ENCODE results near the gene C11orf71. TPM values are rescaled to one million over a fixed set of nuclear protein-coding genes. Genes with fewer than 3 reads are reported as not detected.

C11orf71 gene
- total and polyA plus RNA-seq, 10 of the 15 experiments (the other 5 are each of a cell fraction or from before 2014, with no cell fraction given) = 1.4 to 12.0 (median 7.1) TPM

GRCh38 chr11:114377612-114378267, 22.6 kb downstream of the C11orf71 start:
- SMC1A ChIA-PET (ENCODE audit: uncharacterized antibody, unreplicated experiment) = no interaction called here
- Histone ChIP-seq H2AFZ (ENCODE audit: control insufficient read depth, low read depth, low read length) (no peak overlapping the region), H3K9me3 (replicated peaks; ENCODE audit: control insufficient read depth, insufficient read depth, low read length) (no peaks in the 10 kb centered on the region), H3K27me3 (replicated peaks in 1 of 2; ENCODE audit: control insufficient read depth in 2 of 2, insufficient read depth in 2 of 2, low read length in 1 of 2) (peaks cover 2 to 20% of the 10 kb centered on the region in 2 experiments; a peak in 3 of 4 replicates), H3K36me3 (ENCODE audit: control insufficient read depth in 2 of 2, insufficient read depth in 2 of 2, low read length in 1 of 2) (no peaks in the 10 kb centered on the region), H3K79me2 (ENCODE audit: control insufficient read depth, insufficient read depth, low read length) (no peaks in the 10 kb centered on the region), H3K9ac (ENCODE audit: control insufficient read depth, insufficient read depth, low read length) (no peak overlapping the region), H3K4me1 (ENCODE audit: control insufficient read depth, insufficient read depth, low read length) (no peaks in the 10 kb centered on the region), H3K4me2 (ENCODE audit: control insufficient read depth, insufficient read depth) (no peak overlapping the region), H3K27ac (ENCODE audit: control insufficient read depth, insufficient read depth) (no peak overlapping the region), H3K4me3 (no peak overlapping the region), H4K20me1 (ENCODE audit: control insufficient read depth, insufficient read depth) (no peaks in the 10 kb centered on the region)
- WGBS (ENCODE audit: insufficient coverage, insufficient replicate concordance, low lambda C conversion rate, missing lambda C conversion rate) = 28% methylated on average over 7 of the region's 7 CpGs
- no TSS peak for BruUV-seq (replicated peaks)
- FAIRE-seq (no peak), ATAC-seq (no peak; the same call in 2 of the 3 replicates), DNase-seq (ENCODE audit: low read depth, low spot score) (no peak)
- POLR2A ChIA-PET = interaction anchor here (0.5 kb wide), 1 partner anchor 15 kb away, joined by 3 read pairs; no protein-coding TSS in a partner anchor
- CTCF ChIA-PET = no interaction called here
- in situ Hi-C loops (cut with MboI) (no loop called here), intact Hi-C loops (cut with micrococcal nuclease; ENCODE audit: unreplicated experiment) (no loop called here)
- RAD21 ChIA-PET (ENCODE audit: unreplicated experiment) = no interaction called here
- TF ChIP-seq NKRF (conservative IDR thresholded peaks at IDR 0.05) (no peak), JUNB (IDR thresholded peaks at IDR 0.05) (0 out of 2 replicates have a peak, but pooled peaks have one; percentile 23)

GRCh38 chr11:114375052-114375451, 25.3 kb downstream of the C11orf71 start:
- Histone ChIP-seq H3K4me3 (no peak overlapping the region), H2AFZ (ENCODE audit: control insufficient read depth, low read depth, low read length) (no peak overlapping the region), H3K9ac (ENCODE audit: control insufficient read depth, insufficient read depth, low read length) (no peak overlapping the region), H3K4me1 (ENCODE audit: control insufficient read depth, insufficient read depth, low read length) (no peaks in the 10 kb centered on the region), H3K36me3 (ENCODE audit: control insufficient read depth in 2 of 2, insufficient read depth in 2 of 2, low read length in 1 of 2) (no peaks in the 10 kb centered on the region), H3K4me2 (ENCODE audit: control insufficient read depth, insufficient read depth) (no peak overlapping the region), H4K20me1 (ENCODE audit: control insufficient read depth, insufficient read depth) (no peaks in the 10 kb centered on the region), H3K27ac (ENCODE audit: control insufficient read depth, insufficient read depth) (no peak overlapping the region), H3K9me3 (replicated peaks; ENCODE audit: control insufficient read depth, insufficient read depth, low read length) (no peaks in the 10 kb centered on the region), H3K79me2 (ENCODE audit: control insufficient read depth, insufficient read depth, low read length) (no peaks in the 10 kb centered on the region), H3K27me3 (replicated peaks in 1 of 2; ENCODE audit: control insufficient read depth in 2 of 2, insufficient read depth in 2 of 2, low read length in 1 of 2) (peaks cover 2 to 20% of the 10 kb centered on the region in 2 experiments)
- ChIA-PET POLR2A (no interaction called here), RAD21 (ENCODE audit: unreplicated experiment) (no interaction called here), SMC1A (ENCODE audit: uncharacterized antibody, unreplicated experiment) (no interaction called here), CTCF (no interaction called here)
- FAIRE-seq (no peak), ATAC-seq (no peak), DNase-seq (ENCODE audit: low read depth, low spot score) (no peak)
- intact Hi-C loops (cut with micrococcal nuclease; ENCODE audit: unreplicated experiment) (no loop called here), in situ Hi-C loops (cut with MboI) (no loop called here)
- BruUV-seq (replicated peaks) = no TSS peak
- 11% methylated on average over 3 of the region's 3 CpGs for WGBS (ENCODE audit: insufficient coverage, insufficient replicate concordance, low lambda C conversion rate, missing lambda C conversion rate)
- TF ChIP-seq ZBTB40 (IDR thresholded peaks at IDR 0.05; ENCODE audit: borderline replicate concordance) = no peak
- no peak for TF ChIP-seq ZBTB4 (CRISPR knock-in tag; IDR thresholded peaks at IDR 0.05)
- TF ChIP-seq RAD51 (IDR thresholded peaks at IDR 0.05) = no peak
